NCI-H1048 (cell line): Measurements from ENCODE around the gene SLC45A3.

Experiments used
- DNase-seq: peaks from one replicate; lab custom pipeline; 2025; lab: John Stamatoyannopoulos, UW

The SLC45A3 gene

DNA sequence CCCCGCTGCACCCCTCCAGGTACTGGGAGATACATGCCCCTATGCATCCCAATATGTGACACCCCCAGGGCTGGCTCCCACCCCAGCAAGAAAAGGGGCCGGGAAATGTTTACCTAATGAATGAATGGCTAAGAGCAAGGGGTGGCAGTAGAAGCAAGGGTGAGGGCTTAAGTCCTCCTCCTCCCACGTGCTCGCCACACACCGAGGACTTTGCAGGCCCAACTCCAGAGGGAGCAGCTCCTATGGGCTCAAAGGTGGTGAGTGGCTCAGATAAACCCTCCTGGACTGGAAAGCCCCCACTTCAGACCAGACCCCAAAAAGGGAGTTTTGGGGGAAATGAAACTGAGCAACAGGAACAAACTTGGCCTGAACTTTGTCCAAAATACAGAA, 11.4 kb downstream of the SLC45A3 start:
- no peak for DNase-seq

DNA sequence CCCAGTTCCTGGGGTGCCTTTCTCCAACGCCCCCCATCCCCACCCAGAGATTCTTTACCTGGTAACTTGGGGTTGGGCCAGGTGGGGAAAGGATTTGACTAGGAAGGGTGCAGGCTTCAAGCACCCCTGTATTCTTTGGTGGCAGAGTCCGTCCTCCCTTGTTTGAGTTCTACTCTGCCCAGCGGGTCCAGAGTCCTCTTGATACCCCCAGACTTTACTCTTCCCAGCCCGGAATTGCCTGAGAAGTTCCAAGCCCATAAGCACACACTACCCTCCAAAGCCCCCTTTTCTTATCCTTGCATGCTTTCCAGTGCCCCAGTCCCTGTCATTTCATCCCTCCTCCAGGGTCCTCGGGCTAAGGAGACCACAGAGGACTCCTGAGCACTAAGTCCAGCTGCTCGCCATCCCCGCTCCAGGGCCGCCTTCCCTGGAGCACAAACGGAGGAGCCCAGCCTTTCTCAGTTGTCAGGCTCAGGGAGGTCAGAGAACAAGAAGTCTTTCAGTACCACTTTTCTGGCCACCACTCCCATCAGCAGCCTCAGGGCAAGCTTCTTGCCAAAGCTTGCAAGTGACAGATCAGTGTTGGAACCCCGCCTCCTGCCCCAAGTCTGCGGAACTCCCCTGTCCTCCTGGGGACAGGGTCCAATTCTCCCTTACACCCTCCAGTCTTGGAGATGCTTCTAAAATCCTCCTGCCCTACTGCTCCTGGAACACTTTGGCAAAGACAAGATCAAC, 12.2 kb downstream of the SLC45A3 start:
- no peak for DNase-seq

DNA sequence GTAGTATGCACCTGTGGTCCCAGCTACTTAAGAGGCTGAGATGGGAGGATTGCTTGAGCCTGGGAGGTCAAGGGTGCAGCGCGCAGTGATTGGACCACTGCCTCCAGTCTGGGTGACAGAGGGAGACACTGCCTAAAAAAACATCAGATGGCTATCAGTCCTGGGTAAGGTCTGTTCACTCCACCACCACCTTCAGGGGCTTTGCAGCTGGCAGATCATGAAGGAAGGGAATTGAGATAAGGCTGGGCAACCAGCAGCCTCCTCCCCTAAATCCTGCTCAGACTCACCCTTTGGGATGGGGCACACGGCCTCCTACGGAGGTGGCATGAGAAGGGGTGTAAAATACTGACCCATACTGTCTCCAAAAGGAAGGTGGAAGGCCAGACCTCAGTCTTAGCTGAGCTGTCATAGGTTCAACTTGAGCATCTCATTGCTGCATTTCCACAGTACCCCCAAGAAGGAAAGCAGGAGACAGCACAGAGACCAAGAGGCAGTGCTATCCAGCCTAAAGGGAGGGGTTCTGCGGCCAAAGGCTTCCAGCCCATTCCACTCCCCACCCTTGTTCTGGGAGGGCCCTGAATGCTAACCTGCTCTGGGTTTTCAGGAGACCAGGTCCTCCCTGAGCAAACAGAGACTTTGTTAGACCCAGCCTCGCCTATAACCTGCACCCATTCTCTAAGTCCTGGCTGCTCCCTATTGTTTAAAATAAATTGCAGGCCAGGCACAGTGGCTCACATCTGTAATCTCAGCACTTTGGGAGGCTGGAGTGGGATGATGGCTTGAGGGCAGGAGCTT, 13.7 kb downstream of the SLC45A3 start:
- DNase-seq, result no peak

DNA sequence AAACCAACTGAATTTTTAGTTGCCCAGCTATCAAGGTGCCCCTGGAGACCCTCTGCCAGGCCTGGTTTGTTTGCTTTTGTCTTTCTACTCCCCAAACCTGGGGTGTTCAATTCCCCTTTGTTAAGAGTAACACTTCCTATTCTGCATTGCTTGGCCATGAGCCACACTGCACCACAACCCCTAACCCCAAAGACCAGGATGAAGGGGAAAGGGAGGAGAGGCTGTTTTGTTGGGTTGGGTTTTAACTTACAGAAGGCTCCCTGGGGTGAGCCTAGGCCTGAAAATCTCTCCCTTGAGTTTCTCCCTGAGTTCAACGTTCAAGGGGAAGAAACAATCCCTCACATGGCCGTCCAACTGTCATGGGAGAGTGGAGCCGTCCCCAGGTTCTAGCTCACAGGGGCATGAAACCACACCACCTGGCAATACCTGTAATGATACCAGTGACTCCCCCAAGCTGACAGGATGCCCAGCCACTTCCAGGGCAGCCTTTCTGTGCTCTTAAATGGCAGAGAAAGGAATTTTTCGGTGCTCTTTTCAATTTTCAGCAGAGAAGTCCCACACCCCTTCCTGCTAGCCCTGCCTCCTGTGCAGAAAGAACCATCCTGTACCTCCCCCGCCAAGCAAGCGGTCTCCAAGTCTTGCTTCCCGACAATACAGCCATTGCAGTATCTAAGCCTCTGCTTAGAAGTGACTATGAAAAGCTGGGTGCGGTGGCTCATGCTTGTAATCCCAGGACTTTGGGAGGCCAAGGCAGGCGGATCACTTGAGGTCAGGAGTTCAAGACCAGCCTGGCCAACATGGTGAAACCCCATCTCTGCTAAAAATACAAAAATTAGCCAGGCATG, 14.9 kb downstream of the SLC45A3 start:
- DNase-seq, result no peak

DNA sequence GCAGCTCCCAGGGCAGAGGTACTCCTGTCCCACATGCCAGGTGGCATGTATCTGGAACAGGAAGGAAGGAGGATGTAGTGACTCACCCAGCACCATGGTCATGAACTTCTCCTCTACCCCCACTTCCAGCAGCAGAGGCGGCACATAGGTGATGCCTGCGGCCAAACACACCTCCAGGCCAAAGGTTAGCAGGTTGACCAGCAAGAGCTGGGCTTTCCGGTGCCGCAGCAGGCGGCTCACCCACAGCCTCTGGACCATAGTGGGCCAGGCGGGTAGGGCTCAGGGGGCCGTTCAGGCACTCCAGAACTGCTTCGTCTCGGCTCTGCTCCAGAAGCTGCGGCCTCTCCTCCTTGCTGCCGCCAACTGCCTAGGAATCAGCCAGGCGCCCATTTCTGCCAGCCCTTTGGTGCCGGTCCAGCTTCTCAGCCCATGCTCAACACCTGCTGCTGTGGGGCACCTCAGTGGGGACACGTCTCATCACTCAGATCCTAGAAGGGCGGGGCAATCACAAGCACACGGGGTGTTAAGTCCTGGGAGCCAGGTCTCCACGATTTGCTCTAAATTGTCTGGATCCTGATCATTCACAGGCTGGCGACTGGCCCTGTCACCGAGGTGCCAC, 15.8 kb downstream of the SLC45A3 start:
- DNase-seq, result no peak

DNA sequence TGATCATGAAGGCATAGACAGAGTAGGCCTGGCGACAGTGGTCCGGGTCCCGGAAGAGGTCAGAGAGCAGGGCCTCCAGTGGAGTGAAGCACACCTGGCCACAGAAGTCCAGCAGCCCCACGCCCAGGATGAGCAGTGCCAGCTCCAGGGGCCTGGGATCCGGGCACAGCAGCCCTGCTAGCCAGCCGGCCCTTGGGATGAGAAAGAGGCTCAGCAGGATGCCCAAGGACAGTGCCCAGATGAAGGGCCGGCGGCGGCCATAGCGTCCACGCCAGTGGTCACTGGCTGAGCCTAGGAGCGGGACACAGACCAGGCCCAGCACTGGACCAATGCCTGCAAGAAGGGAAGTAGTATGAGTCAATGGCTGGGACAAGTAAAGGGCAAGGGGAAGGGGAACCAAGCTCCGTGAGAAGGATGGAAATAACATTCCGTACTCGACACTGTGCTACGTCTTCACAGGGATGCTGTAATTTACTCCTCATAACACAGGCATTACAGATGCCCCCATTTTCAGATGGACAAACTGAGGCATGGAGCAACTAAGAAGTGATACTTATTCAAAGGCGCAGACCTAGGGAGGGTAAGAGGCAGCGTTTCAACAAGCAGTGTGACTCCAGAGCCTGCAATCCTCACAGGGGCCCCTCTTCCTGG, 16.9 kb downstream of the SLC45A3 start:
- no peak for DNase-seq

DNA sequence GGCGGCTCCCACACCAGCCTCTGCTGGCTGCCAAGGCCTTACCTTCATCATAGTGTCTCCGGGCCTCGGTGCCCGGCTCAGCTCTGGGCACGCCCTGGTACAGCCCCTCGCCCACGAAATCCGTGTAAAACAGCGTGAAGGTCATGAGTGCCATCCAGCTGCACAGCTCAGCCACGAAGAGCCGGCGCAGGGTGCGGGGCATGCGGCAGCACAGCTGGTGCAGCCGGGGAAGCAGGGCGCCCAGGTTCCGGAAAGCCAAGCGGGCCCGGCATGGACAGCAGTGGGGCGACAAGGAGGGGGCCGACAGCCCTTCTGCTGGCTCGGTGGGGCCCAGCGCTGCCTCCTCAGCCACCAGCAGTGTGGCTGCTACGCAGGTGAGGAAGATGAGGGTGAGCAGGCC, 17.5 kb downstream of the SLC45A3 start:
- no peak for DNase-seq

DNA sequence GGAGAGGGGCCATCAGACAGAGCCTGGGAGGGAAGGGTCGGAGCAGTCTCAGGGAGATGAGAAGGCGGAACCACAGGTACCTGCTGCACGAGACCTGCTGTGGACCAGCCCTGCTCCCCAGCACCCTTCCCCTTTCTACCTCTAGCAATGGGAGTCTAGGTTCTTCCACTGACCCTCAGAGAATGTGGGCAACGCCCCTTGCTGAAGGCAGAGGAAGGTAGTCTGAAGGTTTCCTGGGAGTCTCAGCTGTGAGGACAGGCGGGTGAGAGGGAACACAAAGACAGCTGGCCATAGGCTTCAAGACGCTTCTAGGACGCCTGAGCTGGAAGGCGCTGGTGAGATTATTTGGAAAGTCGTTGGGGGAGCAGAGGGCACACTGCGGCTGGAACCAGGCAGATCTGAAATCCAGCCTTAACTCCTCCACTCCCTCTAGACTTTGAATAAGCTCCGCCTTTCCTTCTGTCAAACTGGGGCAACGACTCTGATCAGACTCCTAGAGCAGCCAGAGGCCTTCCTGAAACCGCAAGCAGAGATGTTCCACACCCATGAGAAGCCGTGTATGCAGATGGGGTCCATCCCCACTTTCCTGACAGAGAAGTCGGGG, 18.1 kb downstream of the SLC45A3 start:
- no peak for DNase-seq

DNA sequence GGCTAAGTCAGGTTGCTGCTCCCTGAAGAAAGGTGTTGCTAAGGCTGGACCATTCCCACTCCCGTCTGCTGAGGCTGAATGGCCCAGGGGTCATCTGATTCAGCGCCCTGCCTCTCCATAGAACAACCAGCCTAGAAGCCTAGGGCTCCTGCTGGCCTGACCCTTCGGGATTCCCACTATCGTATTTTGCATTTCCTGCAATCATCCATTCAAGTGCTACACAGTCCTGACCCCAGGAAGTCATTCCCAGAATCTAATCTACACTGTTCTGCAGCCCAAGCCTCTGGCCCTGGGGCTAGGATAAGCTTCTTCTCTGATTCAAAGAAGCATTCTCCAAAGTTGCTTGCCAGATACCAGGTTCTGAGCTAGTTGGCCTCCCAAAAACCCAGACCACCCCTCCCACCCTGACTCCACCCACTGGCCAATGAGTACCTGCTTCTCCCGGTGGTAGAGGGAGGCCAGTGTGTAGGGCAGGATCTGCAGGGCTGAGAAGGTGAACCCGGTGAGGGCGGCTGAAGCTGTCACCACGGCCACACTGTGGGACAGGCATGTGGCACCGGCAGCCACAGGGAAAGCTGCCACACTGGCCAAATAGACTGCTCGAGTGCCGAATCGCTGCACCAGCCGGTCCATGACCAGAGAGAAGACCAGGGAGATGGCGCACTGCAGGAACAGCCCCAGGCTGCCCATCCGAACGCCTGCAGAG, 18.7 kb downstream of the SLC45A3 start:
- no peak for DNase-seq

DNA sequence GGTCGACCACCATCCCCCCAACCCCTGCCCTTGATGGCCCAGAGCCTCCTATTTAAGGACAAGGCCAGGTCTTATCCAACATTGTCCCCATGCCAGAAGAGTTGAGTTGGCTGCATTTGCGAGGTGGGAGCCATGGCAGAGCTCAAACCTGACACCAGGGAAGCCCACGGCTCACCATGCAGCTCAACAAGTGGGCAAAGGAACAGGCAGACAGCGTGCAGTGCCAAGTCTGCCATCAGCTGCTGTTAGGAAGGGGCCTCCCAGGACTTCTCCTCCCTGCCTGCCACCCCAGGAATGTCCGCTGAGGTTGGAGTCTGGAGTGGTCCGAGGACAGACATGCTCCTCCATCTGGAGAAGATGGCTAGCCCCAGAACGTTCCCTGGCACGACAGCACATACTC, 19.9 kb downstream of the SLC45A3 start:
- DNase-seq, result no peak

DNA sequence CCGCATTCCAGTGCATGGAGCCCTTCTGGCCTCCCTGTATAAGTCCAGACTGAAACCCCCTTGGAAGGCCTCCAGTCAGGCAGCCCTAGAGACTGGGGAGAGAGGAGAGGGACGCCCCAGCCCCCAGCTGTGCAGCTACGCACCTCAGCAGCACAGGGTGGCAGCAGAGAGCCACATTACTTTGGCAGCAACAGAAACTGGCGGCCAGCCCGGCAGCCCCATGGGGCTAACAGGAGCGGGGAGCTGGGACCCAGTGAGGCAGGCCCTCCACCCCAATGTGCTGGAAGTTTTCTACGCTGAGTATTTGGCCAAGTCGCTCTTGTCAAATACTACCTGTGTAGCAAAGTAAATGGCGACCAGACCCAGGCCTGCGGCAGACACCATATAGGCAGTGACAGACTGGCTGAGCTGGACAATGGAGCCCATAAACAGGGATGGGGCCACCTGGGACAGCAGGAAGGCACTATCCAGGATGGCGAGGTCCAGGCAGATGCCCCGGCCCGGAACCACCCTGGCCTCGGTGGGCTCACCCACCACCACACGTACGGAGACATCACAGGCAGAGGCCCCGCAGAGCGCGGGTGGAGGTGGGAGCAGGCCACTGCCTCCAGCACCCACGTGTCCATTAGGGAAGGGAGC, 21.2 kb downstream of the SLC45A3 start:
- DNase-seq, result peak; percentile 57

DNA sequence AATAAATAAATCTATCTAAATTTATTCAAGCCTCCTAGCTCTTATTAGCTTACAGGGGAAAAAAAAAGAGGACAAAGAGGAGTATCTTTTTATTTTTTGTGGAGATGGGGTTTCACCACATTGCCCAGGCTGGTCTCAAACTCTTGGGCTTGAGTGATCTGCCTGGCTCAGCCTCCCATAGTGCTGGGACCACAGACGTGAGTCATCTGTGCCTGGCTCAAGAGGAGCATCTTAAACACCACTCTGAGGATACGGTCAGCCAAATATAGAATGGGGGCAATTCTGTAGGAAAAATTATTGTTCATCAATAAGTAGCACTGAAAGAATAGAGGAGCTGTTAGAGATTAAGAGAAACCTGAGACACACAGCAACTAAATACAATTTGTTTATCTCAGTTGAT, 24.1 kb downstream of the SLC45A3 start:
- no peak for DNase-seq

DNA sequence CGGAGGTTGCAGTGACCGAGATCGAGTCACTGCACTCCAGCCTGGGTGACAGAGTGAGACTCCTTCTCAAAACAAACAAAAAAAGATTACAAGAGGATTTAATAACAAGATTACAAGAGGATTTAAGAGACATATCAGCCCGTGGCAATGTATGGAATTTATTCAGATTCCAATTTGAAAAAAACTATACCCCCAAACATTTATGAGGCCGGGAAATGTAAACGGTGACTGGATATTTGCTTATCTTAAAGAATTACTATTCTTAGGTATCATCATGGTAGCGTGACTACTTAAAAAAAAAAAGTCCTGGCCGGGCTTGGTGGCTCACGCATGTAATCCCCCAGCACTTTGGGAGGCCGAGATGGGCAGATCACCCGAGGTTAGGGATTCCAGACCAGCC, 27.3 kb downstream of the SLC45A3 start:
- no peak for DNase-seq

DNA sequence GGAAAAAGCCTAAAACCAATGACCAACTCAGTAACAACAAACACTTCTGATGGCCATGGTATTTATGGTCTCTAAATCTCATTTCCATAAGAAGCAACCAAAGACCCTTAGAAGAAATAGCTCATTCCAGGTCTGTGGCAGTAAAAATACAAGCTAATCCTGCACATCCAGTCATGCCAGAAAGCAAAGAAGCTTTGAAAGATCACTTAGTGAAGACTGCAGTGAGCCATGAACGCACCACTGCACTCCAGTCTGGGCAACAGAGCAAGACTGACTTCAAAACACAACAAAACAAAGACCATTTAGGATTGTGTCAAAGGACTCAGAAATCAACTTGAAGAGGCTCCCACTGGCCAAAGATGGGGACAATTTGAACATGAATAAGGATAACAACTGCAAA, 30.1 kb downstream of the SLC45A3 start:
- no peak for DNase-seq

DNA sequence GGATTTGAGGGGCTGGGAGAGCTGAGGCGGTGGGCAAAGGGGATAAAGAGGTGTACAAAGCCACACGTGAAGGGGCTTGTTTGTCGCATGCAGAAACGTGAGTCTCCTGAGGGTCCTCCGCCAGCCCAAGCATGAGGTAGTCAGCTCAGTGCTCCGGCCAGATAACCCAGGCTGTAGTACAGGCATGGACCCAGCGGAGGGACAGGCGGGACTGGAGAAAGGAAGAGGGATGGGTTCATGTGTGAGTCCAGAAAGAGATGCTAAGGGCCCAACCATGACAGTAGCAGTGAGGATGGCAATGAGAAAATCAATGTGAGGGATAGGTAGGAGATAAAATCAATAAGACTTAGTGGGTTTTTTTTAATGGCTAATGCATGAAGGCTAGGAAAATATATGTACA, 34.8 kb downstream of the SLC45A3 start:
- DNase-seq, result no peak

DNA sequence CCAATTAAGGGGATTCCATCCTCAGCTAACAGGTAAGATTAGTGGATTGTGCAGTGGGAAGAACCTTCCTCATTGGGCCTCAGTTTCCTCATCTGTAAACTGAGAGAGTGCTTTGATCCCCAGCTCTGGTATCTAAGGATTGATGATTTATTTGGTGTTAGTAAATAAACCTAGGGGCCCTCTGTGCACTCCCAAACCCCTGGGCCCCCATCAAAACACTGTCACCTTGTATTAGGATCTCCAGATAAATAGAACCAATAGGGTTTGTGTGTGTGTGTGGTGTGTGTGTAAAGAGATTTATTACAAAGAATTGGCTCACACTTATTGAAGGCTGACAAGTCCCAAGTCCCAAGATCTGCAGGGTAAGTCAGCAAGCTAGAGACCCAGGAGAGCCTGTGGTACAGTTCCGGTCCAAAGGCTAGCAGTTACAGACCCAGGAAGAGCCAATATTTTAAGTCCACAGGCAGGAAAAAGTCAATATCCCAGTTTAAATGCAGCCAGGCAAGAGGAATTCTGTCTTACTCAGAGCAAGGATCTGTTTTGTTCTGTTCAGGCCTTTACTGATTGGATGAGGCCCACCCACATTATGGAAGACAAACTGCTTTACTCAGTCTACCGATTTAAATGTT, 37.5 kb downstream of the SLC45A3 start:
- no peak for DNase-seq

DNA sequence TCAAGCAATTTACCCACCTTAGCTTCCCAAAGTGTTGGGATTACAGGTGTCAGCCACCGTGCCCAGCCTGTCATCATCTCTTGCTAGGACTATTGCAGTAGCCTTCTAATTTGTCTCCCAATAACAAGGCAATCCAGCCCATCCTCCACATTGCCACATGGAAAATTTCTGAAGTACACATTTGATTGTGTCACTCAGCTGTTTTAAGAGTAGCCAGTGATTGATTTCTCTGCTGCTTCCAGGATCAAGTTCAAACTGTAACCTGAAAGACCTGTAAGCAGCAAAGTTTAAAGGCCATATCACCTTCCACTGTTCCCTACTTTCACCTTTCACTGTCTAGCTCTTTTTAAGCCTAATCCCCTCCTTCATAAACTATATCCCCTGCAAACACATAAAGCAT, 40.7 kb downstream of the SLC45A3 start:
- no peak for DNase-seq

DNA sequence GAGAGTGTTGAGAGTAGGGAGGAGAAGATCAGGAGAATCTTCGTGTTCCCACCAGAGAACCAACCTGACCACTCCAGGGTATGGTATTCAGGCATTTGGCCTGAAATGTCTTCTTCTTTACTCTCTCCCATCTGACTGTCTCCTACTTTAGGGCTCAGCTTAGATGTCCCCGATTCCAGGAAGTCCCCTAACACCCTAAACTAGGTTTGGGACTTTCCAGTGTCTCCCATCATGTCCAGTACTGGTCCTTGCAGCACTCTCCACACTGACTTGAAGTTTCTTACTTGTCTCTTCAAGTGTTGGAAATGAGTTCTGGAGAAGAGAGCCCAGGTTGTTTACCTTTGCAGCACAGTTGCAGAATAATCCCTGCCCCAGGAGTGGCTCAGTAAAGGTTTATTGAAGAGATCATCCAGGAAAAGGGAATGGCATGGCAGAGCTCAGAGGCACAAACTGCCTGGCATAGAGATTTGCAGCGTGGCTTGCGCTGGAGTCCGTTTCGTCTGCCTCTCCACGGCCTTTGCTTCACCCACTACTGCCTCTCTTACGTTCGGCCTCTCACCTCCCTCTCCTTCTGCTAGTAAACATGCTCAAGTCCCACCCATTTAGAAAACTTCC, 42.3 kb downstream of the SLC45A3 start:
- no peak for DNase-seq

DNA sequence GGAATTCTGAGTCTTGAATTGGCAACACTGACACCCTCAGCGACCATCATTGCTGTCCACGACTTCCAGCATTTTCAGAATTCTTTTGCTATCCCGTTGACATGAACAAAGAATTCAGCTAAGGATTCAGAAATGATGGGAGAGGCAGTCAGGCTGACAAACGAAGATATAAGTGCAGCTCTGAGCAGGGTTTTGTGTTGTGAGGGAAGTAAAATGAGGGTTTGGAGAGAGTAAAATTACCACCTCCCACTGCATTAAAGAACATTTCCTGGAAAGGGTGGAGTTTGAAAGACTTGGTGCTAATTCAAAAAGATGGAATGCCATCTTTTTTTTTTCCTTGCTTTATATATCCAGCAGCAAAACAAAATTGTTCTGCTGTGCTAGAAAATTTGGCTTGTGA, 43.6 kb downstream of the SLC45A3 start:
- DNase-seq, result no peak
